Fibroblast of lung (primary cell): ENCODE data around the gene INS.

Source experiments
- CTCF ChIP-seq, 2 donors: IDR thresholded peaks in 1 of 2; conservative IDR thresholded peaks in 1 of 2; 1 replicate in 1 of 2; 2 replicates in 1 of 2; pipeline ENCODE4 v1.5.1; 2011 to 2012; ENCODE audit warnings: low read length in 2 of 2, control low read depth in 1 of 2, inconsistent platforms in 1 of 2, low read depth in 1 of 2, mild to moderate bottlenecking in 1 of 2
- EZH2 ChIP-seq: IDR thresholded peaks from 2 replicates; pipeline ENCODE4 v1.5.1; 2012; ENCODE audit warnings: low read length, control low read depth, mild to moderate bottlenecking; ENCODE audit errors: missing control alignments

GRCh38 chr11:2159536-2160413, 1.2 kb downstream of the INS start:
- TF ChIP-seq CTCF (conservative IDR thresholded peaks at IDR 0.05 in 1 of 2, IDR thresholded peaks at IDR 0.05 in 1 of 2; ENCODE audit: low read depth in 1 of 2, low read length in 2 of 2) = no peak
- TF ChIP-seq EZH2 = no peak
